Measurements from ENCODE around the gene LY6G5B.

Gene LY6G5B

GRCh38 chr6:31690231-31691077 lies 20.7 kb downstream of the LY6G5B start:
- Histone ChIP-seq H3K27me3 (ENCODE audit: insufficient read depth, low read length) (no peaks in the 10 kb centered on the region), H3K9me2 (ENCODE audit: low read depth, low read length) (no peaks in the 10 kb centered on the region), H3K27ac (ENCODE audit: low read depth, low read length, poor library complexity, severe bottlenecking) (no peak overlapping the region), H3F3A (ENCODE audit: insufficient read depth, low read length) (no peaks in the 10 kb centered on the region), H3K4me1 (ENCODE audit: insufficient read depth, low read length, severe bottlenecking) (peaks cover 8% of the 10 kb centered on the region), H3K36me3 (ENCODE audit: insufficient read depth, low read length) (peaks cover 78% of the 10 kb centered on the region), H3K4me2 (ENCODE audit: low read length) (no peak overlapping the region), H3K4me3 (ENCODE audit: low read depth, low read length, poor library complexity, severe bottlenecking) (no peak overlapping the region), H4K20me1 (ENCODE audit: insufficient read depth, low read length) (no peaks in the 10 kb centered on the region), H3K79me2 (ENCODE audit: insufficient read depth, low read length) (no peaks in the 10 kb centered on the region), H3K9me3 (ENCODE audit: low read length) (no peaks in the 10 kb centered on the region), H3K9ac (ENCODE audit: low read length) (no peak overlapping the region), H2AFZ (ENCODE audit: low read length) (no peak overlapping the region)
- TF ChIP-seq CTCF (IDR thresholded peaks at IDR 0.05; ENCODE audit: low read length) (no peak), EZH2 (IDR thresholded peaks at IDR 0.05; ENCODE audit: borderline replicate concordance, low read length) (no peak)

GRCh38 chr6:31691078-31691463 lies 21.3 kb downstream of the LY6G5B start:
- TF ChIP-seq EZH2 (IDR thresholded peaks at IDR 0.05; ENCODE audit: borderline replicate concordance, low read length) (no peak), CTCF (IDR thresholded peaks at IDR 0.05; ENCODE audit: low read length) (no peak)
- H3K79me2 ChIP-seq (ENCODE audit: insufficient read depth, low read length): no peaks in the 10 kb centered on the region
- no peaks in the 10 kb centered on the region for H3F3A ChIP-seq (ENCODE audit: insufficient read depth, low read length)
- peaks cover 73% of the 10 kb centered on the region for H3K36me3 ChIP-seq (ENCODE audit: insufficient read depth, low read length)
- no peaks in the 10 kb centered on the region for H4K20me1 ChIP-seq (ENCODE audit: insufficient read depth, low read length)
- H3K4me3 ChIP-seq (ENCODE audit: low read depth, low read length, poor library complexity, severe bottlenecking): no peak overlapping the region
- H3K27ac ChIP-seq (ENCODE audit: low read depth, low read length, poor library complexity, severe bottlenecking): no peak overlapping the region
- H2AFZ ChIP-seq (ENCODE audit: low read length): no peak overlapping the region
- no peak overlapping the region for H3K4me2 ChIP-seq (ENCODE audit: low read length)
- H3K9me3 ChIP-seq (ENCODE audit: low read length): no peaks in the 10 kb centered on the region
- no peak overlapping the region for H3K9ac ChIP-seq (ENCODE audit: low read length)
- no peaks in the 10 kb centered on the region for H3K9me2 ChIP-seq (ENCODE audit: low read depth, low read length)
- H3K4me1 ChIP-seq (ENCODE audit: insufficient read depth, low read length, severe bottlenecking): peaks cover 8% of the 10 kb centered on the region
- no peaks in the 10 kb centered on the region for H3K27me3 ChIP-seq (ENCODE audit: insufficient read depth, low read length)

- H3K36me3 ChIP-seq (ENCODE audit: insufficient read depth, low read length): peaks cover 70% of the 10 kb centered on the region
- no peak overlapping the region for H3K4me2 ChIP-seq (ENCODE audit: low read length)
- no peaks in the 10 kb centered on the region for H3K9me3 ChIP-seq (ENCODE audit: low read length)
- H3K9ac ChIP-seq (ENCODE audit: low read length): no peak overlapping the region
- no peaks in the 10 kb centered on the region for H3F3A ChIP-seq (ENCODE audit: insufficient read depth, low read length)
- no peak overlapping the region for H3K27ac ChIP-seq (ENCODE audit: low read depth, low read length, poor library complexity, severe bottlenecking)
- H4K20me1 ChIP-seq (ENCODE audit: insufficient read depth, low read length): no peaks in the 10 kb centered on the region
- H2AFZ ChIP-seq (ENCODE audit: low read length): no peak overlapping the region
- H3K4me3 ChIP-seq (ENCODE audit: low read depth, low read length, poor library complexity, severe bottlenecking): no peak overlapping the region
- H3K9me2 ChIP-seq (ENCODE audit: low read depth, low read length): no peaks in the 10 kb centered on the region
- TF ChIP-seq CTCF (IDR thresholded peaks at IDR 0.05; ENCODE audit: low read length) (no peak), EZH2 (IDR thresholded peaks at IDR 0.05; ENCODE audit: borderline replicate concordance, low read length) (no peak)
- no peaks in the 10 kb centered on the region for H3K79me2 ChIP-seq (ENCODE audit: insufficient read depth, low read length)
- H3K27me3 ChIP-seq (ENCODE audit: insufficient read depth, low read length): no peaks in the 10 kb centered on the region
- peaks cover 8% of the 10 kb centered on the region for H3K4me1 ChIP-seq (ENCODE audit: insufficient read depth, low read length, severe bottlenecking)
These were observed 21.9 kb downstream of the LY6G5B start for GRCh38 chr6:31691564-31692108.

All from OCI-LY1 (cell line).